NCI-H1092 (cell line): Measurements from ENCODE around the gene SIGMAR1.
A peak's percentile ranks its signal among the peaks of the same experiment; 100 is the strongest.

Experiments used
- DNase-seq: peaks from one replicate; lab custom pipeline; 2025; lab: John Stamatoyannopoulos, UW

The SIGMAR1 gene

DNA sequence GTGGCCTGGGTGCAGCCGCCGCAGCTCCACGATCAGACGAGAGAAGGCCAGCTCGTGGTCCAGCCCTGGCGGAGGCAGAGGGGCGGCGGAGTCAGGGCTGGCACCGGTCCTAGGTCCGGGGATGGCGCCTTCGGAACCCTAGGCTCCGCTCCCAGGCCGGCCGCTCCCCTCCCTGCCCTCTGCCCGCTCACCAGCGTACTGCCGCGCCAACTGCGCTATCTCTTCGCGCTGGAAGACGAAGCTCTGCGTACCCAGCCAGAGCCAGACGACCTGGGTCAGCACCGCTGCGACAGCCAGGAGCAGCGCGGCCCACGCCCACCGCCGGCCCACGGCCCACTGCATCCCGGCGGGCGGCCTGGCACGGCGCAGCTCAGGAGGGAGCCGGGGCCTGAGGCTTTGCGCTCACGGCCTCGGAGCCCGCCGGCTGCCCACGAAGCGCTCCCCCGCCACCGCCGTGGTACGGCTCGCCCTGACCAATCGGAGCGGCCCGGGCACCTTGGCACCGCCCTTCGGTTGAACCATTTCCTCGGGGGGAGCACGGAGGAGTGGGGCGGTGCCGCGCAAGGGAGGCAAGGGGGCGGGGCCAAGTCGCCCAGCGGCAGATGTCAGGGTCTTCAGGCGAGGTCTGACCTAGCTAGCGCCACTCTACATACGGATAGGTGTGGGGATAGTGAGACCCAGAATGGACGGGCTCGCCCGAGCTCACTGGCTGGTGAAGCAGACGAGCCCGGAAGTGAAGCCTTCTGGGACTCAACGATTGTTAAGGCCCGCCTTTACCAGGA is at the start of gene SIGMAR1:
Gene SIGMAR1, minus strand, starts transcription at position 432 of the 782 bp plus-strand sequence. Its CDS starts 90 bp downstream, at position 342.
- peak; percentile 94 for DNase-seq

- no peak for DNase-seq
Measured at GRCh38 chr9:34686732-34687131, 49.1 kb upstream of the SIGMAR1 start.

DNA sequence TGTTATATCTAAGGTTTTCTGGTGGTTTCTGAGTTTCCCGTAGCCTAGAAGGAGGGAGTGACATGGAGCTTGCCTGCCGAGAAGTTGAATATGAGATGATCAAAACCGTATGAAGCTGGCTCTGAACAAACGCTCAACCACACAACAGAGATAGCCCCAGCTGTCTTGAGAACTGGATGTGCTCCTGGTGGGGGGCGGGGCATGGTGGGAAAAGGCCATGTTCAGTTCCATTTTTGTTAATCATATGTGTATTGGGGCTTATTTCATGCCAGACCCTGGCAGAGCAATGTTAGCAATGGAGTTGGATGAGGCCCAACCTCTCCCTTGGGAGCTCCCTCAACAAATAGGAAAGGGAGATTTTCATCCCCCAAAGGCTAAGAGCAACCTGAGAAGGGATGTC is 48.6 kb upstream of the SIGMAR1 start:
- no peak for DNase-seq

GRCh38 chr9:34685591-34685990 is 48.0 kb upstream of the SIGMAR1 start:
- no peak for DNase-seq

DNA sequence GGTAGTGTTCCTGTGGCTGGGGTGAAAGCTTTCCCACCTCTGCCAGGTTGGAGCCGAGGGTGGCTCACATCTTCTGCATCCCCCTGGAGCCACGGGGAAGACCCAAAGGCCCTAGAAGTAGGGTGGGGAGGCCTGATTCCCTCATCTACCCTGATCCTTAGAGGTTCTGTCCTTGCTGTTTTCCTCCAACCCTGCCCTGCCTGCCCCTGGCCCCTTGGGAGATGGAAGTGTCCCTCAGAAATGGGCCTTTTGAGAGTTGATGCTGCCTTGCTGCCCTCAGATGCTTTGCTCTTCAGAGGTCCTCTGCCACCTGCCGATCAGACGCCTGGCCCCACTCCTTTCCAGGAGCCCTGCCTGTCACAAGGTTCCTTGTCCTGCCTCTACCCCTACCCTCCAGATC is 47.2 kb upstream of the SIGMAR1 start:
- DNase-seq = no peak

DNA sequence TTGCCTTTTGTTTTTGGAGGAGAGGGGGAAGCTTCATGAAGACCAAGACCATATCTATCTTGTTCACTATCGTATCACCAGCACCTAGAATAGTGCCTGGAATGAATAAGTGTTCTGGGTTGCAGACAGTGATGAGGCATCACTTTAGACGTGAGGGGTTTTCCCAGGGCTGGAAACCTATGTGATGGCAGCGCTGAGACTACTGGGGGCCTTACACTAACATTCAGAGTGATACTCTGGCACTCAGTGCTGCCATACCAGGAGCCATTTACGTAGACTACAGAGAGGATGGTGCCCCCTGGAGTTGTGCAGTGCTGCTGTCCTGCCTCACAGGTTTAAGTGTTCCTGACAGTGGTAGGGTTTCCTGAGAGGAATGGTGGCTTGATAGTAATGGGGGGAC is 46.6 kb upstream of the SIGMAR1 start:
- DNase-seq = no peak

GRCh38 chr9:34675869-34676268 is 38.3 kb upstream of the SIGMAR1 start:
- DNase-seq = no peak

- peak; percentile 89 for DNase-seq
Measured at GRCh38 chr9:34675048-34675714, 37.6 kb upstream of the SIGMAR1 start.

DNA sequence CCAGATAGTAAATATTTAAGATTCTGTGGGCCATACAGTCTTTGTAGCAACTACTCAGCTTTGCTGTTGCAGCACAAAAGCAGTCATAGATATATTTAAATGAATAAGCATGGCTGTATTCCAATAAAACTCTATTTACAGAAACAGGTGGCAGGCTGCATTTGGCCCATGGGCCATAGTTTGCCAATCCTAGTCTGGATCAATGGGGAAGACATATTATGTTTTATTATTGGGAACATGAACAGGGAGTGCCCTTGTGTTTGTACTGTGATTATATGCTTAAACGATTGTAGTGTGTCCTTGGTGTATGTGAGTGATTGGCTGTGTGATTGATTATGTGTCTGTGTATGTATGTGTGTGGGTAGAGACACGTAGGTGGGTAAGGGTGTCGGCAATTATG is 36.9 kb upstream of the SIGMAR1 start:
- DNase-seq = no peak

- DNase-seq = no peak
Measured at GRCh38 chr9:34671307-34671706, 33.7 kb upstream of the SIGMAR1 start.

DNA sequence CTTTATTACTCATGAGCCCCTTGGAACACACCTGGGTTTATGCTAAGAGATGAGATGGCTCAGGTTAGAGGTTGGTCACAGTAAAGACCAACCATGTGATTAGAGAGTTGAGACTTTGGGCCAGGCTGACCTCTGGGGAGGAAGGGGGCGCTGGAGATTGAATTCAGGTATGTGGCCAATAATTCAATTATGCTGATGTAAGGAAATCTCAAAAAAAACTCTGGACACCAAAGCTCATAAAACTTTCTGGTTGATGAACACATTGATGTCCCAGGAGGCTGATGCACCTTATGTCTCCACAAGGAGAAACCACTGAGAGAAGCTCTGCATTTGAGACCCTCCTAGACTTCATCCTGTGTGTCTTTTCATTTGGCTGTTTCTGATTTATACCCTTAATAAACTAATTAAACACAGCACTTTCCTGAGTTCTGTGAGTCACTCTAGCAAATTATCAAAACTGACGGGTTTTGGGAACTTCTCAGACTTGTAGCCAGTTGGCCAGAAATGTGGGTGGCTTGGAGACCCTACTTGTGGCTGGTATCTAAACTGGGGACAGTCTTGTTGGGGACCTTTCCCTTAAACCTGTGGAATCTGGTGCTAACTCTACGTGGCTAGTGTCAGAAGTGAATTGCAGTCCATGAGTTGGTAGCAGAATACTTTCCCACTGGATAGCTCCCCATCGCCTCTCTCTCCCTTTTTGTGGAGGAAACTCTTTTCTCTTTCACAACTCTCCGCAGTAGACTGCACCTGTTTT is 32.4 kb upstream of the SIGMAR1 start:
- DNase-seq = no peak

GRCh38 chr9:34665381-34666250 is 28.0 kb upstream of the SIGMAR1 start:
- peak; percentile 98 for DNase-seq

DNA sequence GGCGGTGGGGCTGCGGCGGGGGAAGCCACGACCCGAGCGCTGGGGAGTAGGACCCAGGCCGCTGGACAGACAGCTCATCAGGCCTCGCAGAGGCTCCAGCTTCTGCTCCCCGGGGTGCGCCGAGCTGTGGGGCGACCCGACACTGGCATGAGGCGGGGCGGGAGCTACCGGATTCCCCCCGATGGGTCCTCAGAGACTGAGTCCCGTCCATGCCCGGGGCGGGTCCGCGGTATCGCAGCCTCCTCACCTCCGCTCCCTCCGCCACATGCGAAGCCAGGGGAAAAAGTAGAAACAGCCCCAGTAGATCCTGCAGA is 27.4 kb upstream of the SIGMAR1 start:
- DNase-seq = no peak

DNA sequence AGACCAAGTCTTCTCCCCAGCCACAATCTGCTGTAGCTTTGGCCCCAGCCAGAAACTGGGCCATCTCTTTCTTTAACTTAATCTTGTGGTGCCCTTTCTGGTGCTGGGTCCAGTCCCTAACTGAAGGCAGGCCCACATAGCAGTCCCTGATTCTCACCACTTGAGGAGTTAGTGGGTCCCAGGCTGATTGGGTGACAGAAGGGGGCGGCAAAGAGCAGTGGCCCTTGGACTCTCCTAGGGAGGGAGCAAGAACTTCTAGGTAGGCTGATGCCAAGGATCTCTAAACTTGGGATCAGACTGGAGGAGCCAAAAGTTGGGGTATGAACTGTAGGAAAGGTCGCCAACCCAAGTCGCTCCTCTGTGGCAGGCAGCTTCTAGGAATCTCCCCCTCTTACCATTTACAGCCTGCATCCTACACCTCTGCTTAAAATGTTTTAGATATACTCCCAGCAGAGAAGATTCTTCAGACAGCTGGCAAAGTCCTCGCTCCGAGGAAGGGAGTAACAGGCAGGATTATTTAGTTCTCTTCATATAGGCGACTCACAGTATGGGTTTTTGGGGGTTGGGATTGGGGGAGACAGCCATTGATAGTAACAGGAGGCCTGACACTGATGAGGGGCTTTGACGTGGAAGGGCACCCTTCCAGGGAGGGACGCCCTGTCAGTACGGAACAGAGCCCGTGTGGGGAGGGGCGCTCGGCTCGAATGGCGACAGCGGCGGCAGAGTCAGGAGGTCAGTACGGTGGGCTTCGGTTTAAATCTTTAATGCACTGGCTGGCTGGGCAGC is 26.9 kb upstream of the SIGMAR1 start:
- DNase-seq = peak; percentile 13

GRCh38 chr9:34663303-34663605 is 25.7 kb upstream of the SIGMAR1 start:
- DNase-seq = no peak

DNA sequence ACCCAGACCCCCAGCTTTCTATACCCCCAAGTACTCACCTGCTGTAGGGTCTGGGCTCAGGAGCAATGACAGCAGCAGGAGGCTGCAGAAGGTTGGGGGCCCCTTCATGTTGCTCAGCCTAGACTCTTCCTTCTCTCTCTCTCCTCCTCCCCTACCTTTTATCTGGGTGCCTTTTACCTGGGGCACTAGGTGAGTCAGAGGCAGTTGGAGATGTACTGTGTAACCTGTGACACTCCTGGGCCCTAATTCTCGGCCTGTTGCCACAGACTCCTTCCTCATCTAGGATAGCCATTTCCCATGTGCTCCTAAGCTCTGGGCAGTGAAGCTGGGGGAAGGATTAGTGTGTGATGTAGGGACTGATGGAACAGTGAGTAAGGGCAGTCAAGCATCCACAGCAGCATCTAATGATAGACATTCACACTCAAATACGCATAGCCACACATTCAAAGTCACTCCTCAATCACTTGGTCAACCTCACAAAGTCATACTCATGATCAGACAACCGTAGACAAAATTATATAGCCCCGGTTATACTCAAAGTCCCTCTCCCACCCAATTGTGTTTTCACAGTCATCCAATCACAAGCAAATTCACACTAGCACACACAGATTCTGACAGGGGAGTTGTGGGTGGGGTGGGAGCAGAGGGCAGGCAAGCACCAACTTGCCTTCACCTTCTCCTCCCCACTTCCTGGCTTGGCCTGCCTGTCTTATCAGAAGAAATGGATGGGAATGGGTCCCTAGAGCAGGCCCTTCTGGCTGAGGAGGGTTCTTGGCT is 25.1 kb upstream of the SIGMAR1 start, which contains the start of gene CCL27:
Gene CCL27, minus strand, starts transcription at position 132 of the 777 bp plus-strand sequence. Its CDS starts 24 bp downstream, at position 108.
- DNase-seq = no peak

GRCh38 chr9:34659592-34660253 is 22.1 kb upstream of the SIGMAR1 start:
- no peak for DNase-seq

GRCh38 chr9:34658461-34658860 is 20.9 kb upstream of the SIGMAR1 start:
- no peak for DNase-seq

GRCh38 chr9:34656992-34657391 is 19.4 kb upstream of the SIGMAR1 start:
- DNase-seq = no peak

- DNase-seq = no peak
Measured at GRCh38 chr9:34655394-34655793, 17.8 kb upstream of the SIGMAR1 start.
